ENCODE results near the gene PCARE. TPM values are rescaled to one million over a fixed set of nuclear protein-coding genes. Genes with fewer than 3 reads are reported as not detected.

The PCARE gene
- total RNA-seq = not detected in 3 replicates
- long read RNA-seq = 0 reads

GRCh38 chr2:29074411-29074810, at the start of gene PCARE:
PCARE (minus strand) TSS chr2:29074523; CDS start chr2:29074261, 262 bp downstream.
- Mint-ChIP-seq H3K36me3 (ENCODE audit: low read depth) (no peaks in the 10 kb centered on the region), H3K4me3 (ENCODE audit: unreplicated experiment) (no peak within 1 kb of the TSS), H3K27me3 (ENCODE audit: low read depth) (peaks cover 6% of the 10 kb centered on the region), H3K4me1 (ENCODE audit: low read depth) (peaks cover 4% of the 10 kb centered on the region), H3K9me3 (ENCODE audit: low read depth) (peaks cover 11% of the 10 kb centered on the region), H3K27ac (ENCODE audit: unreplicated experiment) (no peak within 1 kb of the TSS)
- DNase-seq (ENCODE audit: low spot score) = no peak
- TF ChIP-seq CTCF (IDR thresholded peaks at IDR 0.05) = no peak

DNA sequence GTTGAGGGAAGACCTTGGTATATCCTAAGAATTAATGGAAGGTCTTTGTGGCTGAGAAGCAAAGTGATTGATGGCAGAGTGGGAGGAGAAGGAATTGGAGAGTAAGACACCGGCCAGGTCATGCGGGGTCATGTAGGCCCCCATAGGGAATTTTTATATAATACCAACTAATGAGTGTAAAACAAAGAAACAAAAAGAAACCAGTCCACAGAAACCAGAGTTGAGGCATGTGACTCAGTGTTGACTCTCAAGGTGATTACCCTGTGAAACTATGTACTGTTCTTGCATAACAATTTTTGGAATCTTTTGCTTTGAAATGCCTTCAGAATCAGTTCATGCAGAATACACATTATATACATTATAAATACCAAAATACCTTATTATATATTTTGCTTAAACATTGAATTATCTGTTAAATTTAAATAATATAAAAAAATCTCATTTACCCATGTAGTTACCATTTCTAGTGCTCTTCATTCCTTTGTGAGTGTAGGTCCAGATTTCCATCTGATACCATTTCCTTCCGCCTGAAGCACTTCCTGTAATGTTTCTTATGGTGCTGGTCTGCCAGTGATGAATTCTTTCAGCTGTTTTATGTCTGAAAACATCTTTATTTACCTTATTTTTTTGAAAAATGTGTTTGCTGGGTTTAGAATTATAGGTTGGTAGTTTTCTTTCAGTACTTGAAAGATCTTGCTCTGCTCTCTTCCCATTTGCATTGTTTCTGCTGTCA, 49.5 kb upstream of the PCARE start:
- H3K27ac Mint-ChIP-seq (ENCODE audit: unreplicated experiment) = peak overlapping the region; percentile 95
- DNase-seq (ENCODE audit: low spot score) = no peak
- peaks cover 54% of the 10 kb centered on the region for H3K4me1 Mint-ChIP-seq (ENCODE audit: low read depth)
- no peak overlapping the region for H3K4me3 Mint-ChIP-seq (ENCODE audit: unreplicated experiment)
- peaks cover 29% of the 10 kb centered on the region for H3K36me3 Mint-ChIP-seq (ENCODE audit: low read depth)
- no peak for TF ChIP-seq CTCF (IDR thresholded peaks at IDR 0.05)
- H3K27me3 Mint-ChIP-seq (ENCODE audit: low read depth) = no peaks in the 10 kb centered on the region
- peaks cover 17% of the 10 kb centered on the region for H3K9me3 Mint-ChIP-seq (ENCODE audit: low read depth)

- TF ChIP-seq CTCF (IDR thresholded peaks at IDR 0.05) = no peak
- no peak overlapping the region for H3K27ac Mint-ChIP-seq (ENCODE audit: unreplicated experiment)
- DNase-seq (ENCODE audit: low spot score) = no peak
- peaks cover 25% of the 10 kb centered on the region for H3K36me3 Mint-ChIP-seq (ENCODE audit: low read depth)
- H3K27me3 Mint-ChIP-seq (ENCODE audit: low read depth) = no peaks in the 10 kb centered on the region
- peaks cover 73% of the 10 kb centered on the region for H3K4me1 Mint-ChIP-seq (ENCODE audit: low read depth)
- peaks cover 17% of the 10 kb centered on the region for H3K9me3 Mint-ChIP-seq (ENCODE audit: low read depth)
- no peak overlapping the region for H3K4me3 Mint-ChIP-seq (ENCODE audit: unreplicated experiment)
Observed at GRCh38 chr2:29120846-29121245, 46.5 kb upstream of the PCARE start.

GRCh38 chr2:29119211-29119610, 44.9 kb upstream of the PCARE start:
- no peak overlapping the region for H3K4me3 Mint-ChIP-seq (ENCODE audit: unreplicated experiment)
- peaks cover 79% of the 10 kb centered on the region for H3K4me1 Mint-ChIP-seq (ENCODE audit: low read depth)
- H3K9me3 Mint-ChIP-seq (ENCODE audit: low read depth) = peaks cover 9% of the 10 kb centered on the region
- no peaks in the 10 kb centered on the region for H3K27me3 Mint-ChIP-seq (ENCODE audit: low read depth)
- no peak for DNase-seq (ENCODE audit: low spot score)
- H3K27ac Mint-ChIP-seq (ENCODE audit: unreplicated experiment) = peak overlapping the region; percentile 12
- H3K36me3 Mint-ChIP-seq (ENCODE audit: low read depth) = peaks cover 12% of the 10 kb centered on the region
- no peak for TF ChIP-seq CTCF (IDR thresholded peaks at IDR 0.05)

DNA sequence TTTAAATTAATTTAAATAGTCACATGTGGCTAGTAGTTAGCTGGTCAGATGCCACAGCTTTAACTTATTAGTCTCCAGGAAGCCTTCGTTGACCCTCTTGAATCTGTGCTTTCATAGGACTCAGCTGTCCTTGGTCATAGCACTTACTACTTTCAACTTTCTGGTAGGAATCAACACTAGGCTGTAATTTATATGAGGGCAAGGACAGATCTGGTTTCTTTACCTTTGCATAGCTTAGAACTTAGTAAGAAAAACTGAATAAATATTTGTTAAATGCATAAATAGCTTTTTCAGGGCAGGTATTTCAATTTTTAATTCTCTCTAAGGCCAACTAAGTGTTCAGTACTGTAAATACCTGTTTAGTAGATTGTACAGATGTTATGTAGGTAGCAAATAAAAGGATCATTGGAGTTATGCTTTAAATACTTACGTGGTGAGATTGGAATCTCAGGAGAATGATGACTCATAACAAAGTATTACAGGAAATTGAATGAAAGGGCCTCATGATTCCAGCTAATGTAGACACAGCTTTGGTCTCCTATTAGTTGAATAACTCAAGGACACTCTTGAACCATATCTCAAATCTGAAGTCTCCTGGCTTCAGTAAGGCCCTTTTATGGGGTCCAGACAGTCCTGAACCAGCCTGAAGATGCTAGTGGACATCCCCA, 43.4 kb upstream of the PCARE start:
- peaks cover 3% of the 10 kb centered on the region for H3K36me3 Mint-ChIP-seq (ENCODE audit: low read depth)
- no peaks in the 10 kb centered on the region for H3K27me3 Mint-ChIP-seq (ENCODE audit: low read depth)
- no peak for DNase-seq (ENCODE audit: low spot score)
- peaks cover 79% of the 10 kb centered on the region for H3K4me1 Mint-ChIP-seq (ENCODE audit: low read depth)
- peak overlapping the region; percentile 94 for H3K27ac Mint-ChIP-seq (ENCODE audit: unreplicated experiment)
- no peak overlapping the region for H3K4me3 Mint-ChIP-seq (ENCODE audit: unreplicated experiment)
- no peak for TF ChIP-seq CTCF (IDR thresholded peaks at IDR 0.05)
- no peaks in the 10 kb centered on the region for H3K9me3 Mint-ChIP-seq (ENCODE audit: low read depth)

All from chondrocyte (in vitro differentiated cells).